ENCODE measurements around the gene UBXN1. TPM values are rescaled to one million over a fixed set of nuclear protein-coding genes. Genes with fewer than 3 reads are reported as not detected.

UBXN1 gene, protein sequence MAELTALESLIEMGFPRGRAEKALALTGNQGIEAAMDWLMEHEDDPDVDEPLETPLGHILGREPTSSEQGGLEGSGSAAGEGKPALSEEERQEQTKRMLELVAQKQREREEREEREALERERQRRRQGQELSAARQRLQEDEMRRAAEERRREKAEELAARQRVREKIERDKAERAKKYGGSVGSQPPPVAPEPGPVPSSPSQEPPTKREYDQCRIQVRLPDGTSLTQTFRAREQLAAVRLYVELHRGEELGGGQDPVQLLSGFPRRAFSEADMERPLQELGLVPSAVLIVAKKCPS
- 103 to 120 TPM (median 115 TPM) in 5 replicates for total RNA-seq (2022; extraction: Qiagen RNA extraction)

DNA sequence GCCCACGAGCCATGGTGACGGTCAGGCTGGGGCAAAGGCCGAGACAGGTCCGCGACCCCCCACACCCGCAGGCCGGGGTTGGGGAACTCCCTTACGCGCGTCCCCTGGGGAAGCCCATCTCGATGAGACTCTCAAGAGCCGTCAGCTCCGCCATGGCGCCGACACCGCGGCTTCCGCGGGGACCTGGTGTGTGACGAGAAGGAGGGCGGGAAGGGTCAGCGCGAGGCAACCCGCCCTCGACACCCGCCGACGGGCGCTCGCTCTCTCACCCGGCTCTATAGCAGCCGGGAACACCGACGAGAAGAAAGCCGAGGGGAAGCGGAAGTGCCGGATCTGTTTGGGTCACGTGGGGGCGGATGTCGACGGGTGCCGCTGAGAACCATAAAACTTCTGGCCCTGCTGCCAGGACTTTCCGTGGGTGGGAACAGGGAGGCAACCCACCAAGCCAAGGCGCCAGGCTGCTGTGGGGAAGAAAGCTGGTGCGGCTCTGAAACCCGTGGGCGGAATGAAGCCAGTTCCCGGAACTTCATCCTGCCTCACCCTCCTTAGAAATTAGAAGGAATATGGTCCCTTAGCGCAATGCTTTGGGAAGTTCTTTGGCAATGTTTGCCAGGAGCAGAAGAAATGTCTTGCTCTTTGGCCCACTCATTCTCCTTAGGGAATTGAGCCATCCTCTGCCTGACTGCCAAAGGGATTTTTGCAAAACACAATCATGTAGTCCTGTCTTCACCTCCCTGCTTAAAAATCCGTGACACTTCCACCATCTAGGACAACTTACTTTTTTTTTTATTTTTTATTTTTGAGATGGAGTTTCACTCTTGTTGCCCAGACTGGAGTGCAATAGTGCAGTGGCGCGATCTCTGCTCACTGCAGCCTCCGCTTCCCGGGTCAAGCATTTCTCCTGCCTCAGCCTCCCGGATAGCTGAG lies at the start of gene UBXN1:
TSS of gene UBXN1 (minus strand) at position 304 of the 927 bp plus-strand sequence. CDS start at position 154, 150 bp downstream.

DNA sequence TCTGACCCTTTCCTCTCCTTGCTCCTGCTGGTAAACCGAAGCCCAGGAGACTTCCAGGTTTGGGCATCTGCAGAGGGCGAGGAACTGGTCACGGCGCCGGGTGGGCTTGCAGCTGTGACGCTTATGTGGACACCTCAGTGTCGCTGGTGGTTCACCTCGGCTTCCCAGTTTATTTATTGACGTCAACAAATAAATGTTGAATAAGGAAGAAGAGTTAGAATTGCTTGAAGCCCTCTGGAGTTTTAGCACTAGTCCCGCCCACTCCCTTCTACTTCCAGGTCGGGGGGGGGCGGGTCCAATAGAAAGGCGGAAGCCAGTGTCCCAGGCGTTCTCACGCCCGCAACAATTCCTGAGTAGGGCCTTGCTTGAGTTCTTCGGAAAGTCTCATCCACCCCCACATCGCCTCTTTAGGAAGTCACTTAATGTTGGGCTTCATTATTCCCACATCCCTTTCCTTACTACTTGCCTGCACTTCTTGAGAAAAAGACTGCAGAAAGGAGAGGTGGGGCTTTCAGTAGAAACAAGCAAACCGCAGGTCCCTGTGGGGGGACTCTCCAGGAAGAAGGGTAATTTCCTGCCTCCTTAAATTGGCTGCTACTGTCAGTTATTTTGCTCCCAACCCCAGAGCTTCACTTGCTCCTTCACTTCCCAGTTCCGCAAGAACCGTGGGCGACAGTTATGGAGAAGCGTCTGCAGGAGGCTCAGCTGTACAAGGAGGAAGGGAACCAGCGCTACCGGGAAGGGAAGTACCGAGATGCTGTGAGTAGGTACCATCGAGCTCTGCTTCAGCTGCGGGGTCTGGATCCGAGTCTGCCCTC lies 49.5 kb upstream of the UBXN1 start, which contains the start of gene TTC9C:
TSS of gene TTC9C (plus strand) at position 316 of the 818 bp plus-strand sequence. CDS start at position 679, 363 bp downstream.

DNA sequence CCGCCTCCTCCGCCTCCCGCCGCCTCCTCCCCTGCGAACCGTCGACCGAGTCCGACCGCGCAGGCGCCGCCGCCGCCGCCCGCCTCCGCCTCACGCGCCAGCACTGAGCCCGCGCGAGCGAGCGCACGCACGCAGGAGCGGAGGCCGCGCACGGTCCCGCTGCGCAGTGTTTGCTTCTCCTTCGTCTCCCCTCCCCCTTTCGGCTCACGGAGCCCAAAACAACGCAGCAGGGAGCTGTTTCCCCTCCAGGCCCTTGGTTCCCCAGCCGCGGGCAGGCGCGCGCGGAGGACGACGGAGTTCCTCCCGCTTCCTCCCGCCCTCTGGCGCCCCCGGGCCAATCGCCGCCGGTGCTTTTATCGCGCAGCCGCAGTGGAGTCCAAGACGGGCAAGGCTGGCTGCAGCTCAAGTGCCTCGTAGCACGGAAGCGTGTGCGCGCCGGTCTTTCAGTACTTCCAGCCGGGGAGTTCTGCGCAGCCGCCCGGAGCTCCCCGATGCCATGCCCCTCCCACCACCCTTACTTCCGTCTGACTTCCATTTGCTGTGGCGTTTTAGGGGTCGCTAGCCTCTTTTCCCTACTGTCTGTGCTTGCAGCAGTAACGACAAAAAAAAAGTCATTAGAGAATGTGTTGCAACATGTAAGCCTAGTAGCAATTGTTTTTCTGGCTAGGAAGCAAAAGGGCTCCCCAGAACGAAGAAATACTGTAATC lies 48.4 kb upstream of the UBXN1 start, which contains the start of gene HNRNPUL2:
TSS of gene HNRNPUL2 (minus strand) at position 293 of the 707 bp plus-strand sequence. CDS start 301 bp downstream, outside the sequence.

DNA sequence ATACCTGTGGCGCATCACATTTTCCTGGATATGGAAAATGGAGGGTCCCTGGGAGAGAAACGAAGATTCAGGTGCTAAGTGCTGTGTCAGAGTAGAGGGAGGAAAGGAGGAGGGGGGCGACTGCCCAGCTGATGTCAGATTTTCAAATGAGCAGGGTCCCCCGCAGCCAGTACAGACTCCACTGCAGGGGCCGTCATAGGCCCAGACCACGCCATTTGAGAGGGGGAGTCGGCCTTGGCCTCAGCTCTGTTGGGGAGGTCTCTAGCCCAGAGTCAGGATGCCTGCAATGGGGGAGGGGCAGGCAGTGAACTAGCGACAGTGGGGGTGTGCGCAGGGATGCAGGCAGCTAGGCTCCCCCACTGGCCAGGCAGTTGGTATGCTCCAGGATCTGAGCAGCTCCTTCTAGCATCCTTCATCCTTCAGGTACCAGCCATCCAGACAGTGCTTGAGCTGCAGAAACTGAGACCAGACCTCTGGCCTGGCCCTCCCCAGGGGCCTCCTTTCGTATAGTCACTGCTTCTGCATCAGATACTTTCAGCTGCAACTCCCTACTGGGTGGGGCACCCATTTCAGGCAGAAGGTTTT lies 28.5 kb upstream of the UBXN1 start, which contains the start of the genes BSCL2 and GNG3:
TSS of gene BSCL2 (minus strand) at position 148 of the 585 bp plus-strand sequence. CDS start 229 bp downstream, outside the sequence.
TSS of gene GNG3 (plus strand) at position 400 of the 585 bp plus-strand sequence. CDS start 620 bp downstream, outside the sequence.

DNA sequence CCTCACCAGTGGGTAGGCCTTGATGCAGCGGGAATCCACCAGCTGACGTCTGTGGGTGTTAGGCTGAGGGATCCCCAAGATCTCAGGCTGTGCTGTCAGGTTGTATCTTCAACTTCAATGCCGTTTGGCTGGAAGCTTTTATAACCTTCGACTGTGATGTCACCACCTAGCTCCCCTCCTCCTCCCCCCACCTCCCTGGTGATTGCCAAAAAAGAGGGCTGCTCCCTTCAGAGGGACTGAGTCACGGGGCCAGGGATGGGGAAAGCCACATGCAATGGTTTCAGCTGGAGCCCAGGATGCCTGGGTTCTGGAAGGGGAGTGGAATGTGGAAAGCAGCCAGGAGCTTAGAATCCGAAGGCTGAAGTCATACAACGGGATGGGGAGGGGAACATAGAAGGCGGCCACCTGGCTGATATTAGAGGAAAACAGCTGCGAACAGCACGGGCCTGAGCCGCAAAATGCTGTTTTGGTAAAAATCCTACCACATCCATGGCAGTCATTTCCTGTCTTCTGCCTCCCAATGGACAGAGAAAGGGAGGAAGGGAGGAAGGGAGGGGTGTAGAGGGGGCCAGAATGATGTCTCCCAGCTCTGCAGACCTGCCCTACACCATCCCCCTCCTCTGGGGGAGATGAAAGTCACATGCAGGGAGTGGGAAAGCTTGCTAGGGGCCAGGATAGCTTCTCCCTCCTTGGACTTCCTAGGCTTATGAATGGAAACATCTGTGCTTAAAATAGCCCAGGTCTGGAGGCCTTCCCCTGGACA lies 10.7 kb upstream of the UBXN1 start, which contains the start of gene LRRN4CL:
TSS of gene LRRN4CL (minus strand) at position 110 of the 763 bp plus-strand sequence. CDS start 1,022 bp downstream, outside the sequence.

DNA sequence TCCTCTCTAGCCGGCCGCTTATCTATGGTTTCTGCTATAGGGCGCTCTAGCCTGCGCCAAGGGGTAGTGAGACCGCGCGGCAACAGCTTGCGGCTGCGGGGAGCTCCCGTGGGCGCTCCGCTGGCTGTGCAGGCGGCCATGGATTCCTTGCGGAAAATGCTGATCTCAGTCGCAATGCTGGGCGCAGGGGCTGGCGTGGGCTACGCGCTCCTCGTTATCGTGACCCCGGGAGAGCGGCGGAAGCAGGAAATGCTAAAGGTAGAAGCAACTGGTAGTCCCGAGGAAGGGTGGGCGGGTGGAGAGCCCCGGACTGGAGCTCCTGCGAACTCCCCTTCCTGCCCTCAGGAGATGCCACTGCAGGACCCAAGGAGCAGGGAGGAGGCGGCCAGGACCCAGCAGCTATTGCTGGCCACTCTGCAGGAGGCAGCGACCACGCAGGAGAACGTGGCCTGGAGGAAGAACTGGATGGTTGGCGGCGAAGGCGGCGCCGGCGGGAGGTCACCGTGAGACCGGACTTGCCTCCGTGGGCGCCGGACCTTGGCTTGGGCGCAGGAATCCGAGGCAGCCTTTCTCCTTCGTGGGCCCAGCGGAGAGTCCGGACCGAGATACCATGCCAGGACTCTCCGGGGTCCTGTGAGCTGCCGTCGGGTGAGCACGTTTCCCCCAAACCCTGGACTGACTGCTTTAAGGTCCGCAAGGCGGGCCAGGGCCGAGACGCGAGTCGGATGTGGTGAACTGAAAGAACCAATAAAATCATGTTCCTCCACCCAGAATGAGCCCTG lies 7.1 kb downstream of the UBXN1 start, which contains the start of the genes LBHD1 and UQCC3:
TSS of gene LBHD1 (minus strand) at position 660 of the 782 bp plus-strand sequence. CDS start 2,236 bp downstream, outside the sequence.
TSS of gene UQCC3 (plus strand) at position 66 of the 782 bp plus-strand sequence. CDS start at position 139, 73 bp downstream.

DNA sequence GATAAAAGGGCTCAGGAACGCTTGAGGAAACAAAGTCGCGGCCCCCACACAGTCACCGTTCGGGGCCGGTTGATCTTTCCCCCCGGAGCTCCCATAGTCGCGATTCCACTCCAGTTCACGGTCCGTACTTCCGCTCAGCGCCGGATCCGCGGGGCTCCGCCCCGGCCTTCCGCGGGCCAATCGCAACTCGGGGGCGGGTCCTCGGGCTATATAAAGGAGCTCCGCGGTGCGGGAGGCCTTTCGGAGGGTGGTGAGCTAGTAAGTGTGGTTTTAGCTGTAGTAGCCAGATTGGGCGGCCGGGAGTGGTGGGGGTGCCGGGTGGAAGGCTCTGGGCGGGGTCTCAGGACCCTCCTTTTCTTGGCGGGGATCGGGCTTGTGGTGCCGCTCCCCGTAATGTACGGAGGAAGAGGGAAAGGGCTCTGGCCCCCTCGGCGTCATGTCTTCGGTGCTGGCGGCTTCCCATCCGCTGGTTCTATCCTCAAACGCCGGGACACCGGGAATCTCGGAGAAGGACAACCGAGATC lies 13.7 kb downstream of the UBXN1 start, which contains the start of the genes C11orf98 and CSKMT:
TSS of gene C11orf98 (minus strand) at position 136 of the 524 bp plus-strand sequence. CDS start at position 95, 41 bp downstream.
TSS of gene CSKMT (plus strand) at position 238 of the 524 bp plus-strand sequence. CDS start 568 bp downstream, outside the sequence.

DNA sequence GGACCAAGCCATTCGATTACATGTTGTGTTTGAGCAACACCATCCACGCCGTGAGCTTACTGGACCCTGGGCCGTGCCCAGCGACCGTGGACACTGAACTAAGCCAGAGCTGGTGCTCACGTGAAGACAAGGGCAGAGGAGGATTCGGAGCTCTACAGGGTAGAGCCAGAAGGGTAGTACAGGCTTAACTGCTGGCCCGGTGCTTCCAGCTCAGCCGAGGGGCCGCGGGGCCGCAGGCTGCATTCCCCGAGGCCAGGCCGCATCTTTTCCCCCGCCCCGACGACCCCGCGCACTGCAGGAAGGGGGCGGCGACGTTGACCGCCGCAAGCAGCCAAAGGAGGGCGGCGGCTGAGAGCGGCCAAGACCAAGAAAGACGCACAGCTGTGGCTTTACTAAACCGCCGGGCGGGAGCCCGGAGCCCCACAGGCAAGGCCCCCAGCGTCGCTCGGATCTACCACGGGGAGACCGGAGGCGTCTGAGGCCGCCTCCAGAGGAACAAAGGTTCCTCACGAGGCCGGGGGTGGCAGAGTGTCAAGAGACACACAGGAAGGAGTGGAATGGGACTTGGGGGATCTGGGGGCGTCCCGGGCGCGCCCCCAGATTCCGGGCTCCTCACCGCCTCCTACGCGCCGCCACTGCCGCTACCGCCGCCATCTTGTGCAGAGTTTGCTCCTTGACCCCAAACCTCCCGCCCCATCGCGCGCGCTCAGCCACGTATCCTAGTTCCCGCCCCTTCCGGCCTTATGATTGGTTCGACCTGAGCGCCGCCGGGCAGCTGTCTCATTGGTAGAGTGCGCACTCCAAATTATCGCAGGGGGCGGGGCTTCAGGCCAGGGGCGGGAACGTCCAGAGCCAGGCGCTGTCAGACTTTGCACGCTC lies 32.7 kb downstream of the UBXN1 start, which contains the start of gene GANAB:
TSS of gene GANAB (minus strand) at position 668 of the 879 bp plus-strand sequence. CDS start at position 654, 14 bp downstream.

Other genes with a start within 250 kb of the UBXN1 start
- gene AHNAK, start 132.3 kb downstream of the UBXN1 start, total RNA-seq (2022; extraction: Qiagen RNA extraction), result 298 to 478 TPM (median 418 TPM) in 5 replicates
- 1,895 to 2,114 TPM (median 2,034 TPM) in 5 replicates for gene EEF1G, start 105.2 kb downstream of the UBXN1 start, total RNA-seq (2022; extraction: Qiagen RNA extraction)
- gene TUT1, start 87.5 kb downstream of the UBXN1 start, total RNA-seq (2022; extraction: Qiagen RNA extraction), result 11.1 to 16.9 TPM (median 16.6 TPM) in 5 replicates
- 83.2 to 93.3 TPM (median 89.9 TPM) in 5 replicates for gene MTA2, start 77.2 kb downstream of the UBXN1 start, total RNA-seq (2022; extraction: Qiagen RNA extraction)
- gene EML3, start 66.3 kb downstream of the UBXN1 start, total RNA-seq (2022; extraction: Qiagen RNA extraction), result 18.3 to 23.6 TPM (median 20.4 TPM) in 5 replicates
- gene ROM1, start 65.8 kb downstream of the UBXN1 start, total RNA-seq (2022; extraction: Qiagen RNA extraction), result 3.6 to 4.4 TPM (median 4.0 TPM) in 5 replicates
- 41.2 to 52.1 TPM (median 49.3 TPM) in 5 replicates for gene B3GAT3, start 57.1 kb downstream of the UBXN1 start, total RNA-seq (2022; extraction: Qiagen RNA extraction)
- gene GANAB, start 32.5 kb downstream of the UBXN1 start, total RNA-seq (2022; extraction: Qiagen RNA extraction), result 221 to 274 TPM (median 265 TPM) in 5 replicates
- 15.9 to 21.7 TPM (median 21.2 TPM) in 5 replicates for gene INTS5, start 25.8 kb downstream of the UBXN1 start, total RNA-seq (2022; extraction: Qiagen RNA extraction)
- 125 to 142 TPM (median 131 TPM) in 5 replicates for gene C11orf98, start 13.9 kb downstream of the UBXN1 start, total RNA-seq (2022; extraction: Qiagen RNA extraction)
- gene CSKMT, start 13.8 kb downstream of the UBXN1 start, total RNA-seq (2022; extraction: Qiagen RNA extraction), result 10.5 to 13.3 TPM (median 12.2 TPM) in 5 replicates
- 27.6 to 33.4 TPM (median 28.9 TPM) in 5 replicates for gene UQCC3, start 7.4 kb downstream of the UBXN1 start, total RNA-seq (2022; extraction: Qiagen RNA extraction)
- gene LBHD1, start 6.8 kb downstream of the UBXN1 start, total RNA-seq (2022; extraction: Qiagen RNA extraction), result 3.8 to 5.2 TPM (median 3.9 TPM) in 5 replicates
- 0.08 to 0.13 TPM (median 0.09 TPM) in 3 of 5 replicates, not detected in the others for gene LRRN4CL, start 10.5 kb upstream of the UBXN1 start, total RNA-seq (2022; extraction: Qiagen RNA extraction)
- gene BSCL2, start 28.4 kb upstream of the UBXN1 start, total RNA-seq (2022; extraction: Qiagen RNA extraction), result 59.4 to 73.9 TPM (median 62.6 TPM) in 5 replicates
- not detected in 5 replicates for gene GNG3, start 28.6 kb upstream of the UBXN1 start, total RNA-seq (2022; extraction: Qiagen RNA extraction)
- gene HNRNPUL2, start 48.4 kb upstream of the UBXN1 start, total RNA-seq (2022; extraction: Qiagen RNA extraction), result 40.5 to 45.2 TPM (median 43.3 TPM) in 5 replicates
- gene TTC9C, start 49.4 kb upstream of the UBXN1 start, total RNA-seq (2022; extraction: Qiagen RNA extraction), result 25.1 to 36.7 TPM (median 32.3 TPM) in 5 replicates
- 1.5 to 2.2 TPM (median 1.8 TPM) in 5 replicates for gene ZBTB3, start 75.1 kb upstream of the UBXN1 start, total RNA-seq (2022; extraction: Qiagen RNA extraction)
- gene POLR2G, start 82.5 kb upstream of the UBXN1 start, total RNA-seq (2022; extraction: Qiagen RNA extraction), result 156 to 166 TPM (median 160 TPM) in 5 replicates
- 9.1 to 14.5 TPM (median 12.5 TPM) in 5 replicates for gene TAF6L, start 92.3 kb upstream of the UBXN1 start, total RNA-seq (2022; extraction: Qiagen RNA extraction)
- gene TMEM179B, start 108.3 kb upstream of the UBXN1 start, total RNA-seq (2022; extraction: Qiagen RNA extraction), result 67.1 to 85.0 TPM (median 82.1 TPM) in 5 replicates
- gene TMEM223, start 112.9 kb upstream of the UBXN1 start, total RNA-seq (2022; extraction: Qiagen RNA extraction), result 18.9 to 27.6 TPM (median 24.8 TPM) in 5 replicates
- gene NXF1, start 126.4 kb upstream of the UBXN1 start, total RNA-seq (2022; extraction: Qiagen RNA extraction), result 38.9 to 55.9 TPM (median 54.3 TPM) in 5 replicates
- gene STX5, start 153.0 kb upstream of the UBXN1 start, total RNA-seq (2022; extraction: Qiagen RNA extraction), result 17.7 to 24.7 TPM (median 22.9 TPM) in 5 replicates
- gene TEX54, start 153.8 kb upstream of the UBXN1 start, total RNA-seq (2022; extraction: Qiagen RNA extraction), result not detected in 5 replicates
- gene WDR74, start 160.5 kb upstream of the UBXN1 start, total RNA-seq (2022; extraction: Qiagen RNA extraction), result 71.5 to 83.6 TPM (median 80.3 TPM) in 5 replicates
- 823 to 905 TPM (median 883 TPM) in 5 replicates for gene SLC3A2, start 201.8 kb upstream of the UBXN1 start, total RNA-seq (2022; extraction: Qiagen RNA extraction)
- 0.03 to 0.24 TPM (median 0.09 TPM) in 4 of 5 replicates, not detected in the other for gene CHRM1, start 242.3 kb upstream of the UBXN1 start, total RNA-seq (2022; extraction: Qiagen RNA extraction)